Stimulated activated naive CD4-positive, alpha-beta T cell (primary cell): ENCODE results near the gene SLC46A2.

ENCODE experiments used
- DNase-seq, 6 experiments: peaks; one replicate each; lab custom pipeline; 2025; lab: John Stamatoyannopoulos, UW

The SLC46A2 gene, protein sequence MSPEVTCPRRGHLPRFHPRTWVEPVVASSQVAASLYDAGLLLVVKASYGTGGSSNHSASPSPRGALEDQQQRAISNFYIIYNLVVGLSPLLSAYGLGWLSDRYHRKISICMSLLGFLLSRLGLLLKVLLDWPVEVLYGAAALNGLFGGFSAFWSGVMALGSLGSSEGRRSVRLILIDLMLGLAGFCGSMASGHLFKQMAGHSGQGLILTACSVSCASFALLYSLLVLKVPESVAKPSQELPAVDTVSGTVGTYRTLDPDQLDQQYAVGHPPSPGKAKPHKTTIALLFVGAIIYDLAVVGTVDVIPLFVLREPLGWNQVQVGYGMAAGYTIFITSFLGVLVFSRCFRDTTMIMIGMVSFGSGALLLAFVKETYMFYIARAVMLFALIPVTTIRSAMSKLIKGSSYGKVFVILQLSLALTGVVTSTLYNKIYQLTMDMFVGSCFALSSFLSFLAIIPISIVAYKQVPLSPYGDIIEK

DNA sequence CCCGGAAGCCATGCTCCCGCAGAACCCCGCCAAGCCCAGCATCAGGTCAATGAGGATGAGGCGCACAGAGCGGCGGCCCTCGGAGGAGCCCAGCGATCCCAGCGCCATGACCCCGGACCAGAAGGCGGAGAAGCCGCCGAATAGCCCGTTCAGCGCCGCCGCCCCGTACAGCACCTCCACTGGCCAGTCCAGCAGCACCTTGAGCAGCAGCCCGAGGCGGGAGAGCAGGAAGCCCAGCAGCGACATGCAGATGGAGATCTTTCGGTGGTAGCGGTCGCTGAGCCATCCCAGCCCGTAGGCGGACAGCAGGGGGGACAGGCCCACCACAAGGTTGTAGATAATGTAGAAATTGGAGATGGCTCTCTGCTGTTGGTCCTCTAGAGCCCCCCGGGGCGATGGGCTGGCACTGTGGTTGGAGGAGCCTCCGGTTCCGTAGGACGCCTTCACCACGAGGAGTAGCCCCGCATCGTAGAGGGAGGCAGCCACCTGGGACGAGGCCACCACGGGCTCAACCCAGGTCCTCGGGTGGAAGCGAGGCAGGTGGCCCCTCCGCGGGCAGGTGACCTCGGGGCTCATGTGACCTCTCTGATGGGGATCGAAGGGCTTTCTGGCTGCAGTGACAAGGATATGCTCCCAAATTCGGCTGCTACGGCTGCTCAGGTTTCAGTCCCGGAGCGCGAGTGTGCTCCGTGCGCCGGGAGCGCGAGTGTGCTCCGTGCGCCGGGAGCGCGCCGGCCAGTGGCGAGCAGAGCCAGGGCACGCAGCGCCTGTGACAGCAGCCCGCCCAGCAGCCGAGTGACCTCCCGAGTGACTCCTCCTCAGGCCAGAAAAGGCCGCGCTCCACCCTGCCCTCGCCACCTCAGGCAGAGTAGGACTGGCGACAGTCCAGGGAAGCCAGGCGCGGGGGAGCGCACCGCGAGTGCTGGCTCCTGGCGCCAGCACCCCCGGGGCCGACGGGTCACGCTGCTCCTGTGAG lies at the start of gene SLC46A2:
SLC46A2 (minus strand) TSS at position 771 of the 976 bp plus-strand sequence; CDS start at position 576, 195 bp downstream.
- DNase-seq, result no peak

DNA sequence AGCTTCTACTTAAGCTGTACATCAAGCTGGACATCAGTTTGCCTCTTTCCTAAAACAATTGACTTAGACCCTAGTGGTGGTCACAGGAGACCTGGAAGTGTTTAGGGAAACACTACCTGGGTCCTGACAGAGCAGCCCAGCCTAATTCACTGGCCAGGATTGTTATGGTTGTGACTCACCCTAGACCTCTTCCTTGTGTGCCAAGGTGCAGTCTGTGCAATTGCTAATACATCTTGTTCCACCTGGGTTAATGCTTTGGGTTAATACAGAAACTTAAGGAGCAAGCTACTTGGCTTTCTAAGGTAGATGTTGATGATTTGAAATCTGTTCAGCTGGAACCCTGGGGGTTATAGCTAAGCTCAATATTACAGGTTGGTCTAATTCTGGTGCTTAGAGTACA lies 48.7 kb upstream of the SLC46A2 start:
- DNase-seq, result no peak

DNA sequence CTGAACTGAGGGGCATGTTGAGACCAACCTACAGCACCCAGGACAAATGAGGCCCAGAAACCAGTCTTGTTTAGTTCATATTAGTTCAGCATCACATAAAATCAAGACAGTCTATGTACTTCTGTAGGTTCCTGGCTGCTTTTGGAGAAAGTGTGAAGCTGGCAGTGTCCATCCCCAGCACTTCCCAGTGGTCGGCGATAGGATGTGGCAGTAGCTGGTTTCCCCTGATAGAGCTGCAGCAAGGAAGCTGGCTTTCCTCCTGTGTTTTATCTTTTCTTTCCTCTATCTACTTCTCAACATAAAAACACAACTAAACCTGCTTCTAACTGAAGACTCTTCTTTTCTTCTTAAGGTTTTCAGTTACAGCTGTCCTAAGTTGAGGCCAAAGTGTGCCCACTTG lies 43.0 kb upstream of the SLC46A2 start:
- DNase-seq, result no peak

- no peak for DNase-seq
These were observed 34.5 kb upstream of the SLC46A2 start for GRCh38 chr9:112925058-112925641.

DNA sequence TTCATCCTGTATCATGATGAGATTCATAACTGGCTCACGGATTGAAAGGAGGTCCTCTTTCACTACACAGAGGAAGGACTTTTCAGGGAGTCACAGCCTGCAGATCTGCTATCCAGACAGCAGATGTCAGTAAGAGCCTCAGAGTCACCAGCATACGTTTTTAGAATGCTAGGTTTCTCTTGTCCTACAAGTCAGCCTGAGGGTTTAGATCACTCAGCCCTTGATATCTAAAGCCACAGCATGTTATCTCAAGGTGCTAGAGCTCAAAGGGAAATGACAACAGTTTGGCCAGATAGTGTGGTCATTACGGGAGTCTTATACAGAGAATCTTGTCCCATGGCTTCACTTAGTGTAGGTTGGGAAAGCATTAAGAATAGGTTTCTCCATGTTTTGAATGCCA lies 30.9 kb upstream of the SLC46A2 start:
- DNase-seq, result no peak

DNA sequence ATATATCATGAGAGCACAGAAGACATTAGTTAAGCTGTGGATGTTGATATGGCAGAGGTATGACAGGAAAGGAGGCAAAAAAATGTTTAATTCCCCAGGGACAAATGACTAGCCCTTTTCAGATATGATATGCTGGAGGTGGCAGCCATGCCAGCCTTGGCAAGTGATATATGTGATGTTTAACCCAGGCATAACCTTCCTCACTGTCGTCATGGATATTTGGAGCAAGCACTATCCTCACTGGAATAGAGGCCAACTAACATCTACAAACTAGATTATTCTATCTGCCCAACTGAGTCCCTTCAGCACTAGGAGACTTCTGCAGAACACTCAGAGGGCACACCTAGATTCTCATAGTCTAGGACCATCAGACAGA lies 27.3 kb upstream of the SLC46A2 start:
- DNase-seq, result no peak

GRCh38 chr9:112917047-112917986 lies 26.6 kb upstream of the SLC46A2 start:
- no peak for DNase-seq

GRCh38 chr9:112914524-112914923 lies 23.8 kb upstream of the SLC46A2 start:
- no peak for DNase-seq

- DNase-seq, result no peak
These were observed 22.6 kb upstream of the SLC46A2 start for GRCh38 chr9:112913326-112913725.

GRCh38 chr9:112912636-112913035 lies 22.0 kb upstream of the SLC46A2 start:
- DNase-seq, result no peak

DNA sequence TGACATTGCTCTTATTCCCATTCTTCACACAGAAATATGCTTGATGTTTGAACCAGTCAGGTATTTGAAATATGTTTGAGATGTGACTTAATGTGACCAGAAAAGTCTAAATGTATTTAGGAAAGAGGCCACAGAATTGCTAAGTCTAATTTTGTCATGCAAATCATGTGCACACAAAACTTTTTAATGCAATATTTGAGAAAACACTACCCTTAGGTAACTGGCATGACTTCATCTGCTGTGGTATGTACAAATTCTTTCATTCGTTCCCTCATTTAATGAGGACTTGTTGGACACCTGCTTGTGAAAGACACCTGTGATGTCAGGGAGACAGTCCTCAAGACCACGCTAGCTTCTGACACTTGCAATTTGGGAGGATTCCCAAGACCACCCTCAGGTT lies 21.1 kb upstream of the SLC46A2 start:
- no peak for DNase-seq

DNA sequence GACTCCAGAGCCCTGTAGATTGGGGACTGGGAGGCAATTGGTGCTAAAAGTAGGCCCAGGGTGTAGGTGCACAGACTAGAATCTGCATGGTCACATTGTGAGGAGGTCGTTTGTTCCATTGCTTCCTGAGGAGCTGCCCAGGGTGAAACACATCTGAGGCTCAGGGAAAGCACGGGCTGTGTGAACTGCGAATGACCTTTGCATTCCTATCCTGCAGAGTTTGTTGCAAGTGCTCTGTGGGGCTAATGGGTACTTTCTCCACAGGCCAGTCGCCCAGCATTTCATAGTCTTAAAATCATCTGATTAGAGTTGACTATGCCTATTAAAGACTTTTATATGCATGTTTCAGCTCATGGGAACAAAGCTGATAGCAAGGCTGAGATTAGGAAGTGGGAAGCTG lies 14.4 kb upstream of the SLC46A2 start:
- DNase-seq, result no peak

DNA sequence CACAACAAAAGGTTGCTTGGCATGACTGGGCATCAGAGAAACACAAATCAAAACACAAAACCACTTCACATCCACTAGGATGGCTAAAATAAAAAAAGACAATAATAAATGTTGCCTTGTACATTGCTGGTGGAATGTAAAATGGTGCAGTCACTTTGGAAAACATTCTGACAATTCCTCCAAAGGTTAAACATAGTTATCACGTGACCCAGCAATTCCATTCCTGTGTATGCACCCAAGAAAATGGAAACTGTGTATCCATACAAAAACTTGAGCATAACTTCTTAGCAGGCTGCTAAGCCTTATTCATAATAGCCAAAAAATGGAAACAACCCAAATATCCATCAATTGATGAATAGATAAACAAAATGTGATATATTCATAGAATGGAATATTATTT lies 10.2 kb upstream of the SLC46A2 start:
- DNase-seq, result no peak

- no peak for DNase-seq
These were observed 9.8 kb upstream of the SLC46A2 start for GRCh38 chr9:112900488-112900887.

DNA sequence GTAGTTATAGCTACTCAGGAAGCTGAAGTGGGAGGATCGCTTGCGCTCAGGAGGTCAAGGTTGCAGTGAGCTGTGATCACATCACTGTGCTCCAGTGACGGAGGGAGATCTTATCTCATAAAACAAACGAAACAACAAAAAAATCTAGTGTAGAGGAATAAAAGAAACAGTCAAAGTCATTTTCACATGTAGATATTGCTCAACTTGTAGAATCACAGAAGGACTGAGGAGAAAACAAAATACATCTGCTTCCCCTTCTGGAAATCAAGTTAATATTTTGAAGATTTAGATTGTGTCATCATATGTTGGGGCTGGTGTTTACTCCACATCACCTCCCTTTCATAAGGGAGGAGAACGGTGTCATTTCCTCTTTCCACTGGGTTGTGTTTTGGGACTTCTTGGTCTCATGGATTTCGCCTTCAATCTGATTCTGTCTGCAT lies 8.2 kb upstream of the SLC46A2 start:
- DNase-seq, result no peak

GRCh38 chr9:112896131-112896530 lies 5.5 kb upstream of the SLC46A2 start:
- no peak for DNase-seq

GRCh38 chr9:112894699-112895098 lies 4.0 kb upstream of the SLC46A2 start:
- no peak for DNase-seq

GRCh38 chr9:112894041-112894440 lies 3.4 kb upstream of the SLC46A2 start:
- DNase-seq, result no peak

- DNase-seq, result no peak
These were observed 2.3 kb upstream of the SLC46A2 start for GRCh38 chr9:112892981-112893380.

DNA sequence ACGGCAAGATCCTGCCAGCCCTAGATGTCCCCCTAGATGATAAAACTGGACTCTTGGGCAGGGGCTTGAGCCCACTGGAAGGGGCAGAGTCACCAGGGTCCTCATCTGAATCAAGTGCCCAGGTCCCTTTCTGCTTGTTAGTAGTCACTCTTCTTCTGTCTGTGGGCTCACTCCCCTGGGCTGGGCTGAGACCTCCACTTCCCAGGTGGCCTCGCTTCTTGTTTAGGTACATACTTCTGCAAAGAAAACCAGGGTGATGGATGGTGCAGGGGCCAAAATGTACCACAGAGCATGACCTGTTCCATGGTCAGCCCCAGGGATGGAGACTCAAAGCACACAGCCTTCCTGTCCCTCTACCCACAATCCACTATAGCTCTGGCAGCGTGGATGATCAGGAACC lies 845 bp upstream of the SLC46A2 start:
- no peak for DNase-seq

GRCh38 chr9:112887381-112887780 lies 3.3 kb downstream of the SLC46A2 start:
- no peak for DNase-seq
